HAP-1 (cell line): ENCODE data around the gene RC3H2.
"Not testable (repeated sequence)": the region's sequence is repeated elsewhere in the genome, so short reads cannot be mapped to it uniquely, and the experiment has no call there.

ENCODE experiments used
- DNase-seq, 2 experiments: peaks; one replicate each; pipeline ENCODE4 v3.0.0-alpha.2; 2016 to 2020; ENCODE audit warnings: low spot score in 2 of 2
- H3K27me3 ChIP-seq: fragments of 250-450 bp; sonication (Bioruptor Pico); 2 replicates; pipeline ENCODE4 v1.5.1; 2020; ENCODE audit warnings: low read depth, mild to moderate bottlenecking, moderate library complexity
- H3K36me3 ChIP-seq: fragments of 250-450 bp; sonication (Bioruptor Pico); replicated peaks from 2 replicates; pipeline ENCODE4 v1.5.1; 2020; ENCODE audit warnings: mild to moderate bottlenecking
- H3K4me1 ChIP-seq: fragments of 250-450 bp; sonication (Bioruptor Pico); 2 replicates; pipeline ENCODE4 v1.5.1; 2020; ENCODE audit warnings: mild to moderate bottlenecking
- H3K4me3 ChIP-seq: fragments of 250-450 bp; sonication (Bioruptor Pico); 2 replicates; pipeline ENCODE4 v1.5.1; 2020; ENCODE audit warnings: mild to moderate bottlenecking, moderate library complexity
- H3K9me3 ChIP-seq: fragments of 250-450 bp; sonication (Bioruptor Pico); 2 replicates; pipeline ENCODE4 v1.5.1; 2020; ENCODE audit warnings: mild to moderate bottlenecking, moderate library complexity
- in situ Hi-C: fragments of 300-500 bp; cut with MboI; formaldehyde crosslinking; loops from 3 replicates; pipeline ENCODE4 v1.14.3; 2020; ENCODE audit warnings: low sequenced_read_pairs, inconsistent platforms, mixed read lengths

The RC3H2 gene

DNA sequence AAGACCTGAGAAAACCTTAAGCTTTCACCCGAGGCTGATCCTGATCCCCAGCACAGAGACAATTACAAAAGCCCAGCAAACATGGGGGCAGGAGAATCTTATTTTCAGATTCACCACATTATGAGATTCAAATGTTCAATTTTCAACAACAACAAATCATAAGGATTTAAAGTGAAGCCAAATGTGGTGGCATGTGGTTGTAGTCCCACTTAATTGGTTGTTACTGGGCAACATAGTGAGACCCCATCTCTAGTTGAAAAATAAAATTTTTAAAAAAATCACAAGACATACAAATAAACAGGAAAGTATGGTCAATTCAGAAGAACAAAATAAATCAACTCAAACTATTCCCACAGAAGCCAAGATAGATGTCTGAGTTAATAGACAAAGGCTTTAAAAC is 31.7 kb upstream of the RC3H2 start:
- H3K9me3 ChIP-seq = no peaks in the 10 kb centered on the region
- peaks cover 5% of the 10 kb centered on the region for H3K4me1 ChIP-seq
- in situ Hi-C loops = no loop called here
- no peaks in the 10 kb centered on the region for H3K27me3 ChIP-seq
- H3K4me3 ChIP-seq = no peak overlapping the region
- DNase-seq = no peak
- peaks cover 8% of the 10 kb centered on the region for H3K36me3 ChIP-seq

DNA sequence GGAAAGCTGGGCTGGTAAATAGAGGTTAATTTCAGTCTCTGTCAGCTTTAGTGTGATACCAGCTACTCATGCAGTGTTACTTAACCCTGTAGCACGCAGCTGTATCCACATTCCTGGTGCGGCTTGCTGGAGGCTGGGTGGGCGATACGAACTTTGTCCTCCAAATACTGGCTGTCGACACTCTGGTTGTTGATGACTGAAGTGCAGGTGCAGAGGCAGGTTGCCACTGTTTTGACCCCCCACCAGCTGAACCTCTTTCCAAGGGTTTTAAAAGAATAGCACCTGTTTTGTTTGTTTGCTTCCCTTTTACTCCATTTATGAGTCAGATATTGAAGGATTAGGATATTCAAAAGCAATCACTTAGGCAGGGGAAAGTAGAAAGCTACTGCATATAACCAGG is 31.3 kb upstream of the RC3H2 start:
- H3K4me3 ChIP-seq = no peak overlapping the region
- H3K4me1 ChIP-seq = peaks cover 5% of the 10 kb centered on the region
- in situ Hi-C loops = no loop called here
- peaks cover 8% of the 10 kb centered on the region for H3K36me3 ChIP-seq
- no peaks in the 10 kb centered on the region for H3K27me3 ChIP-seq
- DNase-seq = no peak
- no peaks in the 10 kb centered on the region for H3K9me3 ChIP-seq

DNA sequence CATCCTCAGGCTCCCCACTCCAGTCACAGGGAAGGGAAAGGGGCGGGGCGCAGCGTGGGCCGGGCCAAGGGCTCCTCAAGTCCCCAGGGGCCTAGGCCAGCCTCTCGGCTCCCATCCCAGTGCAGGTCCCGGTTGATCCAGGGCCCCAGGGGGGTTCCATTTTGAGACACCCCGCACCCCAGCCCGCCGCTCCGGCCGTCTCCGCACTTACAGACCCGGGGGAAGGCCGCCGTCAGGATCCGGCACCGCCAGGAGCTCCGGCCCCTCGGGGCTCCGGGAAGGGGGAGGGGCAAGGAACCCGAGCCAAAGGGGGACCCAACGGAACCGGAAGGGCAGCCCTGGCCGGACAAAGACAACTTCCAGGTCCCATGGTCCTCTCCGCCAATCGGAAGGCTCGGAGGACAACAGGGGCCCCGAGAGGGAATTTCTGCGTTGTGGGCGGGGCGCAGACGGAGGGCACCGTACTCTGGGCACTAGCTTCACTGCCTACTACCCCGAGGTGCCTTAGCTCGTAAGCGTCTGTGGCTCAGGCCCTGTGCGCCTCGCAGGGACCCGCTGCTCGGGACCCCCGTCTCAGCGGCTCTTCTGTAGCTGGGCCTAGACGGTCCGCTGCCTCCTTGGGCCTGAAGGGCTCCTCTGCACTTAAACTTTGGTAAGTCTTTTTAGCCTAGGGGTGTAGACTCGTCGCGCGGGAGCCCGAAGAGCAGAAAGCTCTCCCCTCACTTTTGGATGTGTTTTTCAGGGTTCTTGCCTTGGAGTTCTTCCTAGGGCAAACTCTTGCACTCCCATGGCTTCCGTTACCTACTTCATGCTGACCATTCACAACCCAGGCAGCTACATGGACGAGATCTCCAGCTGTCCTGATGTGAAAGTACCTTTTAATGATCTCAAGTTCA is 26.3 kb upstream of the RC3H2 start, which contains the start of gene ZBTB26:
Gene ZBTB26, minus strand, starts transcription at position 287 of the 896 bp plus-strand sequence. CDS start 11,578 bp downstream, outside the sequence.
- DNase-seq = peak; percentile 90 to 97
- Histone ChIP-seq H3K36me3 (no peaks in the 10 kb centered on the region), H3K9me3 (no peaks in the 10 kb centered on the region), H3K4me1 (peaks cover 11% of the 10 kb centered on the region), H3K4me3 (peak within 1 kb of the TSS; percentile 98), H3K27me3 (no peaks in the 10 kb centered on the region)
- in situ Hi-C loops = no loop called here

GRCh38 chr9:122930541-122931225 is 25.5 kb upstream of the RC3H2 start:
- Histone ChIP-seq H3K9me3 (no peaks in the 10 kb centered on the region), H3K4me3 (peak overlapping the region; percentile 98), H3K4me1 (peaks cover 11% of the 10 kb centered on the region), H3K27me3 (no peaks in the 10 kb centered on the region), H3K36me3 (no peaks in the 10 kb centered on the region)
- in situ Hi-C loops = no loop called here
- DNase-seq = no peak

DNA sequence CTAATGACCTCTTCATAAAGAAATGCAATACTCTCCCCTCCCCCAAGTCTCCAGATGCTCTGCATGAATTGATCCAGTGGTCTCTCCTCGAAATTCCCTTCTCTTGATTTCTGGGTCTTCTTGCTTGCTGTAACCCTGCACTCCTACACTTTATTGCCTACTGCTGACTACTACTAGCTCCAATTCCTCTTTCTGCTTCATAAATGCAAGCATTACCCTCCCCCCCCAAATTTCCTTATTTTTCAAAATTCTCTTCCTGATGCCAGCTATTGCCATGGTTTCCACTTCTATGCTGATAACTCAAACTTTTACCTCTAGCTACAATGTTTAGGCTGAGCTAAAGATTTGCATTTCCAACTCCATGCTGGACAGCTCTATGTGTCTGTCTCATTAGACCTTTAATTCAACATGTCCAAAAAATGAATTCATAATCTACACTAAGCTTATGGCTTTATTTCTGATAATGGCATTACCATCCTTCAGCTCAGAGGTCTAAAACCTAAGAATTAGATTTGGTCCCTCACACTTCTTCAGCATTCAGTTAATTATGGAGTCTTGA is 24.7 kb upstream of the RC3H2 start:
- in situ Hi-C loops = no loop called here
- DNase-seq = no peak
- Histone ChIP-seq H3K27me3 (no peaks in the 10 kb centered on the region), H3K4me3 (no peak overlapping the region; the same call in 1 of the 2 replicates), H3K4me1 (peaks cover 11% of the 10 kb centered on the region), H3K9me3 (no peaks in the 10 kb centered on the region), H3K36me3 (no peaks in the 10 kb centered on the region)

DNA sequence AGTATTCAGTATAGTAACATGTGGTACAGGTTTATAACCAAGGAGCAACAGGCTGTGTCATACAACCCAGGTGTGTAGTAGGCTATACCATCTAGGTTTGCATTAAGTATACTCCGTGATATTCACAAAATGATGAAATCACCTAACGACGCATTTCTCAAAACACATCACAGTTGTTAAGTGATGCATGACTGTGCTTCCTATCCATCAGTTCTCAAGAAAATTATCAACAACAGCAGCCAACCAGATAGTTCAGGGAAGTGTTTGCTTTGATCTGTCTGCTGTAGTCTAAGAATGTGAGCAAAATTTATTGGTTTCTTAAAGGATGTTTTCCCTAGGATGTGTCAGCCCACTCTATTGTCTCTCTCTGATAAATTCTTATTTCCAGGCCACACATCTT is 18.8 kb upstream of the RC3H2 start:
- Histone ChIP-seq H3K27me3 (no peaks in the 10 kb centered on the region), H3K4me1 (0 out of 2 replicates have a peak, but pooled peaks cover 3% of the 10 kb centered on the region), H3K9me3 (no peaks in the 10 kb centered on the region), H3K4me3 (no peak overlapping the region), H3K36me3 (0 out of 2 replicates have a peak, but pooled peaks cover 3% of the 10 kb centered on the region)
- DNase-seq = no peak
- in situ Hi-C loops = no loop called here

DNA sequence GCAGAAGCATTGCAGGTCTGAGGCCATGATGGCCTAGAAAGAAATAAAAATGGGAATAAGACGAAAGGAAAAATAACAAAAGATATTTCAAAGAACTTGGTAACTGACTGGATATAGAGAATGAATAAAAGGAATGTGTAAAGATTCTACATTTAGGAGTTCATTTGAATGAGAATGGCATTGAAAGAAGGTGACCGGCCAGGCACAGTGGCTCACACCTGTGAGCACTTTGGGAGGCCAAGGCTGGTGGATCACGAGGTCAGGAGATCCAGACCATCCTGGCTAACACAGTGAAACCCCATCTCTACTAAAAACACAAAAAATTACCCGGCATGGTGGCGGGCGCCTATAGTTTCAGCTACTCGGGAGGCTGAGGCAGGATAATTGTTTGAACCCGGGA is 17.6 kb upstream of the RC3H2 start:
- Histone ChIP-seq H3K27me3 (no peaks in the 10 kb centered on the region), H3K9me3 (no peaks in the 10 kb centered on the region), H3K4me1 (0 out of 2 replicates have a peak, but pooled peaks cover 3% of the 10 kb centered on the region), H3K4me3 (no peak overlapping the region), H3K36me3 (0 out of 2 replicates have a peak, but pooled peaks cover 3% of the 10 kb centered on the region)
- no peak for DNase-seq
- in situ Hi-C loops = no loop called here

DNA sequence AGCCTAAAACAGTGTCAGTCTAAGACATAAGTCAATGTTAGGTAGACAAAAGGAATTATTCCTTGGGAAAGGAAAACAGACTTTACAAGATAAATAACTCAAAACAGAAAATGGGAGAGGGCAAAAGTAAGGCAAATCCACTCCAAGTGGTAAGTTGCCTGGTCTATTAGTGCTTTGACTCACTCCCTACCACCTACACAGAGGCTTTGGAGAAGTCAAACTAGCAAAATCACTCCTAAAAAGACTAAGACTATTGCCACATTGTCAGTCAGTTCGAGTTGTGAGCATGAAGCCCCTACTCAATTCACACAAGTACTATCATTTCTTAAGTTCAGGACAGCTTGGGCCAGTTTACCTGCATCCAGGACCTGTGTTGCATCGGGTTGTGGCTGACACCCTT is 13.2 kb upstream of the RC3H2 start:
- no peak for DNase-seq
- H3K36me3 ChIP-seq = 0 out of 2 replicates have a peak, but pooled peaks cover 3% of the 10 kb centered on the region
- no peak overlapping the region for H3K4me3 ChIP-seq
- H3K4me1 ChIP-seq = 0 out of 2 replicates have a peak, but pooled peaks cover 3% of the 10 kb centered on the region
- H3K9me3 ChIP-seq = no peaks in the 10 kb centered on the region
- in situ Hi-C loops = no loop called here
- H3K27me3 ChIP-seq = no peaks in the 10 kb centered on the region

DNA sequence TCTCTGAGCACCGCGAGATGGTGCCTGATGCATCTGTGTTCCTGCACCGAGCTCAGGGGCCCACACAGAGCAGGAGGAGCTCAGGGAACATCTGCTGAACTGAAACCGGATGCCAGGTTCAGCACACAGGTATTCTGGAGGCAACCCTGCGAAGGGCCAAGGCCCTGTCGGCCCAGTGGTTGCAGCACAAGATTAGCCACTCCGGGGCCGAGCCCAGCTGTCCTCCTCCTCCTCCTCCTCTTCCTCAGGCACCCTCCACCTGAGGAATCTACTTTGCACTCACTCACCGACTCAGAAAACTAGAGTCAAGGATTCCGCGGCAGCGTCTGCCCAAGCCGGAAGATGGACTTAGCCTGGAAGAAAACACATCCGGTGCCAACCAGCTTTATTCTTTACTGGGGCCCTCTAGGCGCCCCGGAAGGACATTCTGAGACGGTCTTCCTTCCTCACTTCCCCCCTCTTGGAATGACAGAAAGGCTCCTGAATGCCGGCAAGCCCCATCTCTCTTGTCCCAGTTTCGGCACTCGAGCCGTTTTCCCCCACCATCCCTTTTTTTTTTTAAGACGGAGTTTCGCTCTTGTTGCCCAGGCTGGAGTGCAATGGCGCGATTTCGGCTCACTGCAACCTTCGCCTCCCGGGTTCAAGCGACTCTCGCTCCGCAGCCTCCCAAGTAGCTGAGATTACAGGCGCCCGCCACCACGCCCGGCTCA is 8.0 kb upstream of the RC3H2 start, which contains the start of gene ZBTB6:
Gene ZBTB6, minus strand, starts transcription at position 360 of the 710 bp plus-strand sequence. CDS start 1,251 bp downstream, outside the sequence.
- H3K9me3 ChIP-seq = no peaks in the 10 kb centered on the region
- H3K4me1 ChIP-seq = peaks cover 3% of the 10 kb centered on the region; the same call in 1 of the 2 replicates
- in situ Hi-C loops = no loop called here
- H3K27me3 ChIP-seq = no peaks in the 10 kb centered on the region
- peak within 1 kb of the TSS; percentile 84 for H3K4me3 ChIP-seq
- DNase-seq = peak; percentile 84 to 87
- H3K36me3 ChIP-seq = peaks cover 12% of the 10 kb centered on the region

DNA sequence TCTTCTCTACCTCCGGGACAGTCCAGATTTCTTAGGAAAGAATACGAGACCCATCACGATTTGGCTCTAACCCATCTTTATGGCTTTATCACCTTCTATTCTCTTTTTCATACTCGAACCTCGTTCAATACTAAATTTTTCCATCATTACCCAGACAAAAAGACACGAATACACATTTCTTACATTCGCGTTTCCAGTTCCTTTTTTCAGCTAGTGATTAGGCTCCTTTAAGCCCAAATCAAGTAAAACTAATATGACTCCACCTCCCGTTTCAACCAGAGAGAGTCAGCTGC is 7.5 kb upstream of the RC3H2 start:
- H3K4me1 ChIP-seq = peaks cover 3% of the 10 kb centered on the region; the same call in 1 of the 2 replicates
- peak overlapping the region; percentile 84 for H3K4me3 ChIP-seq
- no peaks in the 10 kb centered on the region for H3K9me3 ChIP-seq
- DNase-seq = no peak
- in situ Hi-C loops = no loop called here
- H3K36me3 ChIP-seq = peaks cover 12% of the 10 kb centered on the region
- no peaks in the 10 kb centered on the region for H3K27me3 ChIP-seq

DNA sequence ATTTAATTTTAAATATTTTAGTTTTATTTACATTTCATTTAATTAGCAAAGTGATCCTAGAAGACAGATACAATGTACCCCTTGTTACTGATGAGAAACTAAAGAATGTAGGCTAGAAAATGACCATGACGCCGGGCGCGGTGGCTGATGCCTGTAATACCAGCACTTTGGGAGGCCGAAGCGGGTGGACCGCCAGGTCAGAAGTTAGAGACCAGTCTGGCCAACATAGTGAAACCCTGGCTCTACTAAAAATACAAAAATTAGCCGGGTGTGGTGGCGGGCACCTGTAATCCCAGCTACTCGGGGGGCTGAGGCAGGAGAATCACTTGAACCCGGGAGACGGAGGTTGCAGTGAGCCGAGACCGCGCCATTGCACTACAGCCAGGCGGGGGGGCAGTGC is 963 bp upstream of the RC3H2 start:
- H3K36me3 ChIP-seq, H3K4me1 ChIP-seq, in situ Hi-C loops, H3K27me3 ChIP-seq, H3K9me3 ChIP-seq, DNase-seq, H3K4me3 ChIP-seq: not testable (repeated sequence)

GRCh38 chr9:122904466-122904822 is 715 bp downstream of the RC3H2 start:
- Histone ChIP-seq H3K27me3 (no peaks in the 10 kb centered on the region), H3K4me3 (peak overlapping the region; percentile 82), H3K9me3 (no peaks in the 10 kb centered on the region), H3K36me3 (no peaks in the 10 kb centered on the region; the same call in none of the 2 replicates), H3K4me1 (peaks cover 13% of the 10 kb centered on the region)
- in situ Hi-C loops = no loop called here
- peak; percentile 47 to 76 for DNase-seq

GRCh38 chr9:122900791-122901190 is 4.4 kb downstream of the RC3H2 start:
- in situ Hi-C loops = no loop called here

More at GRCh38 chr9:122900791-122901190, 4.4 kb downstream of the RC3H2 start:
- no peak for DNase-seq
- H3K4me1 ChIP-seq = peaks cover 12% of the 10 kb centered on the region
- H3K4me3 ChIP-seq = no peak overlapping the region
- peaks cover 5% of the 10 kb centered on the region for H3K36me3 ChIP-seq
- no peaks in the 10 kb centered on the region for H3K9me3 ChIP-seq
- no peaks in the 10 kb centered on the region for H3K27me3 ChIP-seq
